K562 (cell line): ENCODE data around the gene LIX1. TPM values are rescaled to one million over a fixed set of nuclear protein-coding genes. Genes with fewer than 3 reads are reported as not detected.

ENCODE experiments used
- CBFA2T3 ChIP-seq: fragments of 450-650 bp; IDR thresholded peaks from 2 replicates; pipeline ENCODE4 v1.6.1; 2017
- CGGBP1 ChIP-seq: fragments of 250-450 bp; sonication (Bioruptor Pico); IDR thresholded peaks from 2 replicates; pipeline ENCODE4 v1.9.0; 2021; ENCODE audit warnings: mild to moderate bottlenecking
- CHAMP1 ChIP-seq: fragments of 450-650 bp; IDR thresholded peaks from 2 replicates; pipeline ENCODE4 v1.6.1; 2016; ENCODE audit warnings: mild to moderate bottlenecking
- FOXK2 ChIP-seq, 2 experiments: fragments of 450-650 bp; IDR thresholded peaks in 1 of 2; conservative IDR thresholded peaks in 1 of 2; 2 replicates each; pipeline ENCODE4 v1.6.1; 2016; ENCODE audit warnings: low read depth in 2 of 2, mild to moderate bottlenecking in 1 of 2
- FOXP1 ChIP-seq: sonication (generic); formaldehyde crosslinking; IDR thresholded peaks from 2 replicates; pipeline ENCODE4 v1.8.0; 2022; ENCODE audit warnings: mild to moderate bottlenecking, missing genetic modification reagents
- MAZ ChIP-seq, 2 experiments: fragments of 450-650 bp in 1 of 2; sonication (generic) in 1 of 2; formaldehyde crosslinking; IDR thresholded peaks in 1 of 2; conservative IDR thresholded peaks in 1 of 2; 2 replicates each; pipeline versions ENCODE4 v1.4.0 to v1.5.0; 2020; ENCODE audit warnings: mild to moderate bottlenecking in 1 of 2, missing genetic modification reagents in 1 of 2
- MYC ChIP-seq, 2 experiments: fragments of 250-450 bp in 1 of 2; sonication (Bioruptor Pico) in 1 of 2; IDR thresholded peaks; 2 replicates each; pipeline versions ENCODE4 v1.5.1 to v1.6.1; 2012 to 2021; ENCODE audit warnings: low read depth in 2 of 2, borderline replicate concordance in 1 of 2, improper control_type of control experiment in 1 of 2, low read length in 1 of 2, mild to moderate bottlenecking in 1 of 2, moderate library complexity in 1 of 2
- SRF ChIP-seq, 2 experiments: fragments of 250-450, 450-650 bp in 1 of 2; sonication (Bioruptor Pico) in 1 of 2; sonication (generic) in 1 of 2; formaldehyde crosslinking; IDR thresholded peaks; 2 replicates each; pipeline versions ENCODE4 v1.5.0 to v1.5.1; 2020 to 2022; ENCODE audit warnings: mild to moderate bottlenecking in 1 of 2, missing genetic modification reagents in 1 of 2
- TAF9B ChIP-seq: fragments of 450-650 bp; IDR thresholded peaks from 2 replicates; pipeline ENCODE4 v1.6.1; 2018; ENCODE audit warnings: mild to moderate bottlenecking; ENCODE audit not compliant: partially characterized antibody
- VEZF1 ChIP-seq: fragments of 200-800 bp; sonication (Bioruptor generic); IDR thresholded peaks from 2 replicates; pipeline ENCODE4 v1.6.1; 2017; ENCODE audit warnings: missing genetic modification characterization, missing compliant biosample characterization
- ZNF253 ChIP-seq: fragments of 250-450 bp; sonication (Bioruptor Pico); conservative IDR thresholded peaks from 2 replicates; pipeline ENCODE4 v1.6.1; 2021; ENCODE audit warnings: mild to moderate bottlenecking
- ZNF41 ChIP-seq: fragments of 250-450 bp; sonication (Bioruptor Pico); conservative IDR thresholded peaks from 2 replicates; pipeline ENCODE4 v1.4.0; 2020; ENCODE audit warnings: mild to moderate bottlenecking
- ZNF740 ChIP-seq, 3 experiments: fragments of 200-800 bp in 1 of 3; sonication (Bioruptor generic) in 1 of 3; sonication (generic) in 1 of 3; formaldehyde crosslinking in 1 of 3; IDR thresholded peaks; 2 replicates each; pipeline versions ENCODE4 v1.6.1 to v1.8.0; 2016 to 2022; ENCODE audit warnings: mild to moderate bottlenecking in 2 of 3, missing compliant biosample characterization in 2 of 3, missing genetic modification characterization in 2 of 3, missing genetic modification reagents in 1 of 3
- polyA plus RNA-seq, 8 experiments: library from polyadenylated mRNA; depleted of rRNA in 4 of 8; stranded (reverse) in 5 of 8; unstranded in 3 of 8; fragments of >200 nt; fragmentation: Nextera tagmentation in 2 of 8; fragmentation: Illumina TruSeq in 1 of 8; extraction: Ambion mirVana in 2 of 8; extraction: Trizol in 1 of 8; gene quantifications; 2 replicates each; pipeline versions ENCODE4 v1.2.1 to v1.2.3, GENCODE V29; 2011 to 2014; ENCODE audit warnings: inconsistent platforms in 1 of 8, missing spikeins in 1 of 8
- total RNA-seq, 7 experiments: library from RNA; depleted of rRNA in 6 of 7; stranded (reverse); fragments of >200 nt in 6 of 7; fragmentation: Illumina TruSeq in 2 of 7; extraction: Trizol in 2 of 7; gene quantifications; 2 replicates each; pipeline versions ENCODE4 v1.2.1 to v1.2.3, GENCODE V29; 2011 to 2021; ENCODE audit warnings: low replicate concordance in 1 of 7

LIX1 gene
- total and polyA plus RNA-seq, 9 of the 15 experiments (the other 6 are each of a cell fraction or from before 2014, with no cell fraction given) = 0.01 to 0.18 TPM; not detected in 7

- peak; percentile 47; the same call in 1 of the 2 replicates for TF ChIP-seq CHAMP1
- no peak for TF ChIP-seq ZNF740 (CRISPR knock-in tag; IDR thresholded peaks at IDR 0.05)
- no peak for TF ChIP-seq ZNF740 (tag; IDR thresholded peaks at IDR 0.05)
- peak; percentile 30 for TF ChIP-seq MYC (IDR thresholded peaks at IDR 0.05; ENCODE audit: low read depth, low read length)
- TF ChIP-seq MYC (CRISPR knock-in tag; IDR thresholded peaks at IDR 0.05; ENCODE audit: borderline replicate concordance, low read depth) = no peak
- TF ChIP-seq TAF9B = peak; percentile 11
- TF ChIP-seq FOXP1 = no peak
- TF ChIP-seq CGGBP1 = 0 out of 2 replicates have a peak, but pooled peaks have one; percentile 32
- TF ChIP-seq FOXK2 (conservative IDR thresholded peaks at IDR 0.05 in 1 of 2, IDR thresholded peaks at IDR 0.05 in 1 of 2; ENCODE audit: low read depth in 2 of 2) = 0 out of 4 replicates have a peak, but pooled peaks of 1 of the 2 experiments have one; percentile 23
- peak in 1 of 2 experiments; percentile 30; a peak in 1 of 4 replicates for TF ChIP-seq MAZ (CRISPR knock-in tag; conservative IDR thresholded peaks at IDR 0.05 in 1 of 2, IDR thresholded peaks at IDR 0.05 in 1 of 2)
- TF ChIP-seq ZNF253 (CRISPR knock-in tag) = no peak
- peak; percentile 64 for TF ChIP-seq VEZF1 (CRISPR knock-in tag)
- 0 out of 4 replicates have a peak, but pooled peaks of 1 of the 2 experiments have one; percentile 35 for TF ChIP-seq SRF (CRISPR knock-in tag; IDR thresholded peaks at IDR 0.05)
- no peak for TF ChIP-seq ZNF41 (CRISPR knock-in tag)
- peak; percentile 51 for TF ChIP-seq CBFA2T3
- TF ChIP-seq, all 486 proteins: peak for 33
Observed at GRCh38 chr5:97088774-97089148, 53.6 kb downstream of the LIX1 start (continued).
